AG09309 (cell line): ENCODE data around the gene UROS.

Source experiments
- DNase-seq: peaks from one replicate; pipeline ENCODE4 v3.0.0-alpha.2; 2010; ENCODE audit warnings: low read depth
- H3K4me3 ChIP-seq: 2 replicates; pipeline ENCODE4 v1.5.1; 2011; ENCODE audit warnings: mild to moderate bottlenecking, low read depth, low read length, moderate library complexity; ENCODE audit not compliant: control insufficient read depth
- TF ChIP-seq, protein P1 (sequence below): IDR thresholded peaks from 2 replicates; pipeline ENCODE4 v1.5.1; 2011; ENCODE audit warnings: mild to moderate bottlenecking, low read depth, low read length, inconsistent platforms; ENCODE audit not compliant: insufficient read depth, control insufficient read depth; ENCODE audit errors: missing control alignments

UROS gene

DNA sequence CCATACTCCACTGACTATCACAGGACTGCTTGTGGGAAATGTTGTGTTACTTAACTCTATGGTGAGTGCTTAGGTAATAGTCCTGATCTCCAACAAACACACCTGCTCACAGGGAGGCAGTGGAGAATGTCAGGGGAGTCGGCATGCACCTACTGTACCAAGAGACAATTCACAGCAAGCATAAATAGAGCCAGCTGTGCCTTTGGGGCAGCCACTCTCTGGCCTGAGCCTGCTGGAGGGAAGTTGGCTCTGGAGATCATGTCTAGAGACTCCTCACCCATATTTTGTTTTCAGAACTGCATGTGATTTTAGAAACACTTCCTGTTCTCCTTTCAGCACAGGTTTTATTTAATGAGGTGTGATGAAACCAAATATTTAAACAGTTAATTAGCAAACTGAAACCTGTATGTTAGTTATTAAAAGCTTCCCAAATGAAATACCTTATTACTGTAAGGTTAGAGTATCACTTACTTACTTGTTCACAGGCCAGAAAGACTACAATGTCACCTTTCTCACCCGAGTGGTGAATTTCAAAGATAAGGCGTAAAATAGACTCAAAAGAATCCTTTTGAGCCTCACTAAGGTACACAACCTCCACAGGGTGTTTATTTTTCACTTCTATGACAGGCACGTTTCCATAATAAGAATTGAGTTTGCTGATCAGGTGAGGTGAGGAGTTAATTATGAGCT lies 36.2 kb upstream of the UROS start:
- TF ChIP-seq, protein P1, sequence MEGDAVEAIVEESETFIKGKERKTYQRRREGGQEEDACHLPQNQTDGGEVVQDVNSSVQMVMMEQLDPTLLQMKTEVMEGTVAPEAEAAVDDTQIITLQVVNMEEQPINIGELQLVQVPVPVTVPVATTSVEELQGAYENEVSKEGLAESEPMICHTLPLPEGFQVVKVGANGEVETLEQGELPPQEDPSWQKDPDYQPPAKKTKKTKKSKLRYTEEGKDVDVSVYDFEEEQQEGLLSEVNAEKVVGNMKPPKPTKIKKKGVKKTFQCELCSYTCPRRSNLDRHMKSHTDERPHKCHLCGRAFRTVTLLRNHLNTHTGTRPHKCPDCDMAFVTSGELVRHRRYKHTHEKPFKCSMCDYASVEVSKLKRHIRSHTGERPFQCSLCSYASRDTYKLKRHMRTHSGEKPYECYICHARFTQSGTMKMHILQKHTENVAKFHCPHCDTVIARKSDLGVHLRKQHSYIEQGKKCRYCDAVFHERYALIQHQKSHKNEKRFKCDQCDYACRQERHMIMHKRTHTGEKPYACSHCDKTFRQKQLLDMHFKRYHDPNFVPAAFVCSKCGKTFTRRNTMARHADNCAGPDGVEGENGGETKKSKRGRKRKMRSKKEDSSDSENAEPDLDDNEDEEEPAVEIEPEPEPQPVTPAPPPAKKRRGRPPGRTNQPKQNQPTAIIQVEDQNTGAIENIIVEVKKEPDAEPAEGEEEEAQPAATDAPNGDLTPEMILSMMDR = no peak
- DNase-seq = no peak
- no peak overlapping the region for H3K4me3 ChIP-seq

DNA sequence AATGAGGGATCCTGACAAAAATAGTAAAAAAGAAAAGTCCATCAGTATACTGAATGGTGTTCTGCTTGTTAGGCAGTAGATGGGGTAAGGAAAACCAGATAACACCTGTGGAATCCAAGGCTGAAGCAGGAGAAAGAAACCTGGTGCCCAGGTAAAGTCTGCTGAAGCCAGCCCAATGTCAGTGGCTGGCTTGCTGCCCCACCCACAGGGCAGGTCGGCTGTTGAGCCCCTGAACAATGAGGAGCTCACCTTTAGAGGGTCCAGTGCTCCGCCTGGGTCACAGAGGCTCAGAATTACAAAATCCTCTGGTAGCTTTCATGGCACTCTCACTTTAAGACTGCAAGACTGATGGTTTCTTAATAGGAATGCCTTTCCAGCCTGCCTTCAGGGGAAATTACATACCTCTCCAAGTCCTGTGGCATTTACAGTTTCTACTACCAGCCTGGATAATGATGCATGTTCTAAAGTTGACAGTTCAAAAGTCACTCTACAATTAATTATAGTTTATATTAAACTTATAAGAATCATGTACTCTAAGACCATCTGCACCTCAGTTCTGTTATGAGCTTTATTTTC lies 34.2 kb upstream of the UROS start:
- H3K4me3 ChIP-seq = no peak overlapping the region
- DNase-seq = no peak
- TF ChIP-seq, protein P1 = no peak

DNA sequence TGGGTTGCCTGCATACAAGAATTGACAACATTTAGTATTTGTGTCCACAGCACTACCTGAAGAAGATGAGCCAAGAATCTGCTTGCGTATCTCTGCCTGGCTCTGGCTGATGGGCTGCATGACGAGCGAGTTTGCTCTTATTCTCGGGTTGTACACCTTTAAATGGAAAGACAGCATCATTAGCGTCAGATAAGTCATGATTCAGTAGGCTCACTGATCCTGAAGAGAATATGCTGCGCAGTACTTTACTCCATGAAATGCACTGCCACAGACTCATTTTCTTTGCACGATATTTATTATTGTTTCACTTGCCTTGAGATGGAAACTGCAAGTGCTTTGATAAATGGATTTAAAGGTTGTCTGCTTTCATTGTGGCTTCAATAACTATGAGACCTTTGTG lies 29.4 kb upstream of the UROS start:
- TF ChIP-seq, protein P1 = no peak
- H3K4me3 ChIP-seq = no peak overlapping the region

DNA sequence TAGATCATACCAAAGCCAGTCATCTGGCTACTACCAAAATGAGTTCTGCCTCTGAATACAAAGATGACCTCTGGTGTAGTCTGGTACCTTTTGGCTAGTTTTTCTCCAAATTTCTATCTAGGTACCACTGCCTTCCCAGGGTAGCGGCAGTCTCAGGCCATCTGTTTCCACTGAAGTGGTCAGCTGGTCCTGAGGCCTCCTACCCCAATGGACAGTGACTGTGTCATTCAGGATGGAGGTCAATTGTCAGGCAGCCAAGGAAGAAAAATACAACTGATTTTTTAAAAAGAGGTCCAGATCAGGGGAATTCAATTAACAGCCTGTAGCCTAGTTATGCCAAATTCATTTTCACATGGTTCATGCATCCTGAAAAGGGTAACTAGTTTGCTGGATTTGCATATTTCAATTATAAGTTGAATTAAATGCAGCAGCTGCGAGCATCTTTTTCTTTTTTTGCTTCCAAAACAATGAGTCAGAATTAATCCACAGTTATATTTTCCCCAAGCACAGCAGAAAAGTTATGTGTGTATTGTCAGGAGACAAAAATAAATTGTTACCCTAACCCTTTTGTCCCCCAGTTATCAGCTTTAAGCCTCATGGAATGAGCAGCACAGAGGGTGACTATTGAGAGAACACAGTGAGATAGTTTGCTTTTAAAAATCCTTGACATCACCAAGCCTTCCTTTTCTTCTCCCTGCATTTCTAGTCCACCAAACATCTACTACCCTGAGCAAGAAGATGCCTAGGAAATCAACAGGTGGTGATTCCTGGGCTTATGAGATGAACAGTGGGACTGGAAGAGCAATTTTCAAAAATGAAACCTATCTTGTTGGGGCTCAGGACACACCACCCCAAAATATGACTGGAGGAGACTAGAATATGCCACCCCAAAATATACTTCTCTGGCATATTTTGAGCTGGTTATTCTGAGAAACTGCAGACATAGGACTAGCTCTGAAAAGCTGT lies 28.0 kb upstream of the UROS start:
- TF ChIP-seq, protein P1 = no peak
- no peak for DNase-seq
- no peak overlapping the region for H3K4me3 ChIP-seq

More for the DNA sequence above, 29.4 kb upstream of the UROS start:
- no peak for DNase-seq

DNA sequence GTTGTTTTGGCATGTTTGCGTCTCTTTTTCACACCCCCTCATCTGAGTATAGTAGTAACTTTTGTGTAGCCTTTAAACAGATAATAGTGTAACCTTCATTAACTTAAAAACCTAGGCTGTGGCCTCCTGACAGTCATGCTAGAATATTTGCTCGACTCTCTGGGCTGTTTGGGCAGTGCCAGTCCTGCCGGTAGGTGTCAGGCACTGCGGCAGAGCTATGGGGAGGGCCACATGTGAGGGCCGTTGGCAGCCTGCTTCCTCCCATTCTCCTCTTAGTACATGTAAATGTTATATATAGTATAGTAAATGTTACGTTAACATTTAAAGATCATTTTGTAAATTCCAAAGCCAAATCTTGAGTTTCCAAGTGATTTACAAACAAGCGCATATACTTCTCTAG lies 26.4 kb upstream of the UROS start:
- H3K4me3 ChIP-seq = no peak overlapping the region
- DNase-seq = no peak
- TF ChIP-seq, protein P1 = no peak

DNA sequence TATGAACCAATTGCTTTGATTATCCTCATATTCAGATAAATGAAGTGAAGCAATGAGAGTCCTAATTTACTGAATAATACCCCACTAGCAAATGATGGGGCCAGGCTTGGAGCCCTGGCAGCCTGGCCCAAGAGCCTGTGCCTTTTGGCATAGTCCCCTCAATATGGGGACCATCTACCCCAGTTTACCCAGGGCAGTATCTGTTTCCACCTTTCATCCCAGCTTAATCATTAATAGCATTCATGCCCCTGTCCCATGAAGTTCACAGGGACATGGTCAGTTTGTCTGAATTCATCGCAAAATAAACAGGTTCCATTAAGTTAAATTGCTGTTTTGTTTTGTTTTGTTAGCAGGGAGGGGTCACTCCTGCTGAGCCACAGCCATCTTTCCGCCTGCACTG lies 25.8 kb upstream of the UROS start:
- DNase-seq = no peak
- no peak overlapping the region for H3K4me3 ChIP-seq
- TF ChIP-seq, protein P1 = no peak
